Testis (tissue), 2 donors: ENCODE measurements around the gene POLN.

Experiments
- CTCF ChIP-seq, 3 experiments: fragments of 450-650 bp in 2 of 3; fragments of 200-600 bp in 1 of 3; sonication (generic) in 1 of 3; IDR thresholded peaks; one replicate each; pipeline ENCODE4 v1.5.1; 2016 to 2019; ENCODE audit warnings: antibody characterized with exemption in 3 of 3, mild to moderate bottlenecking in 2 of 3, moderate library complexity in 1 of 3
- POLR2A ChIP-seq: fragments of 450-650 bp; IDR thresholded peaks from one replicate; pipeline ENCODE4 v1.6.1; 2017; ENCODE audit warnings: antibody characterized with exemption, mild to moderate bottlenecking, moderate library complexity

DNA sequence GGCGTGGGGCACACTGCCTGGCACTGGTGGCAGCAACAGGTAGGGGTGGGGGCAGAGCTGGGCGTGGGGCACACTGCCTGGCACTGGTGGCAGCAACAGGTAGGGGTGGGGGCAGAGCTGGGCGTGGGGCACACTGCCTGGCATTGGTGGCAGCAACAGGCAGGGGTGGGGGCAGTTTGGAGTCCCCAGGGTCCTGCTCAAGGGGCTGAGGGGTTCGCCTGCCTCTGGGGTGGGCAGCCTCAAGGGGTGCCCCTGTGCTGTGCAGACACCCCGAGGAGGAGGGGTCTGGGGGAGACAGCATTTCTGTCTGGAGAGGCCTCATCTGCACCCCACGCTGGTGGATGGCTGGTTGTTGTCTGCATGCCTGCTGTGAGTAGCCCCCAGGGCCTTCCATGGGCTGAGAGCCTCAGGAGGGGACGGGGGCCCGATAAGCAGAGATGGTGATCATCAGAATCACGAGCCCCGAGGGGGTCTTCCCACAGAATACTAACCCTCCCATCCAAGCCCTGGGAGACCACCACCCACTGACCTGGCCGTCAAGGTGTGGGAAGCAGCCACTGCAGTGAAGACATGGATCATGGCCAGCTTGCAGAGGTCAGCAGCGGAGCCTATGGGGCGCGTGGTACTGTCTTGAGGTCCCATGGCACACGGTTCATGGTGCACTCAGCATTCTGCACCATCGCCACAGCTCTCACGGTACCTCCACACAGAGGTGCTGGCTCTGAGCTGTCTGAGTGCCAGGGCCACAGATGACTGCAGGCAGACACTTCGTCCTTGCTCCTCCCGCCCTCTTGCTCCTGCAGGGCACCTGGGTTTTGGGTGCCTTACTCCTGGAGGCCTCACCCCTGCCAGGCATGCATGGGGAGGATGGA is 161.3 kb downstream of the POLN start:
- no peak for TF ChIP-seq POLR2A
- TF ChIP-seq CTCF (IDR thresholded peaks at IDR 0.05): no peak
